ENCODE data around the gene TENM4.

Gene TENM4

DNA sequence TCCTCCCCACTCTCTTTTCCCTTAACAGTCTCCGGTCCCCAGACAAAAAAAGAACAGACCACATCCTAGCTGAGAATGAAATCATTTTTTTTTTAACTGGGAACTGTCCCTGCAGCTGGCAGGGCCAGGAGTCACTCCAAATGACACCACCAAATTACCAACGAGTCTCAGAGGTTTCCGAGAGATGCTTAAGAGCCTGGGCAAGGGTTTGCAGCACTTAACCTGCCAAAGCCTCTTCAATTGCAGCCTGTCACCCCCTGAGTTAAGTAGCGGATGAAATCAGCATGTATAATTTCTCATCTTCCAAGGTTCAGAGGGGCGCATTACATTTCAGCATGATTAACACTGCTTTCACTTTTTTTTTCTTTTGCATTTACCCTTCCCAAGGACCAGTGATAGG is 71.8 kb downstream of the TENM4 start:
- TF ChIP-seq, protein P1, sequence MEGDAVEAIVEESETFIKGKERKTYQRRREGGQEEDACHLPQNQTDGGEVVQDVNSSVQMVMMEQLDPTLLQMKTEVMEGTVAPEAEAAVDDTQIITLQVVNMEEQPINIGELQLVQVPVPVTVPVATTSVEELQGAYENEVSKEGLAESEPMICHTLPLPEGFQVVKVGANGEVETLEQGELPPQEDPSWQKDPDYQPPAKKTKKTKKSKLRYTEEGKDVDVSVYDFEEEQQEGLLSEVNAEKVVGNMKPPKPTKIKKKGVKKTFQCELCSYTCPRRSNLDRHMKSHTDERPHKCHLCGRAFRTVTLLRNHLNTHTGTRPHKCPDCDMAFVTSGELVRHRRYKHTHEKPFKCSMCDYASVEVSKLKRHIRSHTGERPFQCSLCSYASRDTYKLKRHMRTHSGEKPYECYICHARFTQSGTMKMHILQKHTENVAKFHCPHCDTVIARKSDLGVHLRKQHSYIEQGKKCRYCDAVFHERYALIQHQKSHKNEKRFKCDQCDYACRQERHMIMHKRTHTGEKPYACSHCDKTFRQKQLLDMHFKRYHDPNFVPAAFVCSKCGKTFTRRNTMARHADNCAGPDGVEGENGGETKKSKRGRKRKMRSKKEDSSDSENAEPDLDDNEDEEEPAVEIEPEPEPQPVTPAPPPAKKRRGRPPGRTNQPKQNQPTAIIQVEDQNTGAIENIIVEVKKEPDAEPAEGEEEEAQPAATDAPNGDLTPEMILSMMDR (conservative IDR thresholded peaks at IDR 0.05; ENCODE audit: low read length), result no peak
- H3K4me3 ChIP-seq (ENCODE audit: low read length), result no peak overlapping the region
- DNase-seq (ENCODE audit: low read depth), result no peak

DNA sequence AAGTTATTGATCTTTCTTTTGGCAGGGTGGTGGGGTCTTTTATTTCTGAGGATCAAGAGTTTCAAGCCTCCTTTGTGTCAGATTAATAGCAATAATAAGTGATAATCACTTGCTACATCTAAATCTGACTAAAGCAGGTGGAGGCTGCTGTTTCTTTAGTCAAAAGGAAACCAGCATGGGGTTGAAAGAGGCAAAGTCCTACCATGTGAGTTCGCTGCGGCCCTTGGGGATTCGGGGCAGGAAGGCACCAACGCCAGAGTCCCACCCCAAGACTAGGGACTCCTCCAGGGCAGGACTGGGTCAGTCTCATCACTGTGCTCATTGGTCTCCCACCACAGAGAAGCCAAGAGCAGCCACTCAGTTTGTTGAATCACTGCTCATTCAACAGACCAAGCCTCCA is 73.0 kb downstream of the TENM4 start:
- TF ChIP-seq, protein P1 (conservative IDR thresholded peaks at IDR 0.05; ENCODE audit: low read length), result no peak
- H3K4me3 ChIP-seq (ENCODE audit: low read length), result no peak overlapping the region
- DNase-seq (ENCODE audit: low read depth), result no peak

DNA sequence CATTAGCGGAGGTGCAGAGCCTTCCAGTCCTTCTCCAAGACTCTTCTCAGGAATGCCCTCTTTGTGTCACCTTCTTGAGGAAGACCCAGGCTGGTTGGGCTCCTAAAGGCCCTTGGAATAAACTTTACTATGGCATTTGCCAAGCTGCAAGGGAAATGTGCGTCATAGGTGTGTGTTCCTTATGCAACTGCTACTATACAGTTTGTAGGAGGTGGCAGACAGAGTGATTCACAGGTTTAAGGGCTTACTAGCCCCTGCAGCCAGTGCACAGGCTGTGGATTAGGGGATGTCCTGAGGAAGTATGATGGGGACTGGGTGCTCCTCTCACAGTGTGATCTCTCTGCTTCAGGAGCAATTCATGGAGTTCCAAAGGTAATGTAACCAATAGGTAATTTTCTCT is 74.6 kb downstream of the TENM4 start:
- H3K4me3 ChIP-seq (ENCODE audit: low read length), result no peak overlapping the region
- TF ChIP-seq, protein P1 (conservative IDR thresholded peaks at IDR 0.05; ENCODE audit: low read length), result no peak
- no peak for DNase-seq (ENCODE audit: low read depth)

DNA sequence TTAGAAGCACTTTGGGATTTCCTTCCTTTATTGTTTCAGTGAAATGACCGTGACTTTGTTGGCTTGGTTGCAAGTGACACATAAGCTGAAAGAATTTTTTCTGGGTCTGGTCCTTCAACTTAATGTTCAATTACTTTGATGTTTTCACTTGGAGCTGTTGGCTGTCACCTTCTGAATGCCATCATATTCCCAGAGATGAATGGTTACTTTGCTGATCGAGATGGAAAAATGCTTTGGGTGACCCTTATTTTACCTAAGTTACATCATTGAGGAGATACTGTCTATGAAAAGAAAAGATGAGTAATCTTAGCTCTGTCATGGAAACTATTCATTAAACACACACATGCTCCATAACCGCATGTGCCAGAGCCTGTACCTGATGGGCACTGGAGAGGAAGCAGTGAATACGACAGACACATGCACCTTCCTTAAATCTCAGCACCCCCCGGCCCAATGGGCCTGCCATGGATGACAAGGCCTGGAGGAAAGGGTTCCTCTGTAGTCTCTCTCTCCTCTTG is 76.9 kb downstream of the TENM4 start:
- TF ChIP-seq, protein P1 (conservative IDR thresholded peaks at IDR 0.05; ENCODE audit: low read length), result no peak
- no peak for DNase-seq (ENCODE audit: low read depth)
- H3K4me3 ChIP-seq (ENCODE audit: low read length), result no peak overlapping the region

DNA sequence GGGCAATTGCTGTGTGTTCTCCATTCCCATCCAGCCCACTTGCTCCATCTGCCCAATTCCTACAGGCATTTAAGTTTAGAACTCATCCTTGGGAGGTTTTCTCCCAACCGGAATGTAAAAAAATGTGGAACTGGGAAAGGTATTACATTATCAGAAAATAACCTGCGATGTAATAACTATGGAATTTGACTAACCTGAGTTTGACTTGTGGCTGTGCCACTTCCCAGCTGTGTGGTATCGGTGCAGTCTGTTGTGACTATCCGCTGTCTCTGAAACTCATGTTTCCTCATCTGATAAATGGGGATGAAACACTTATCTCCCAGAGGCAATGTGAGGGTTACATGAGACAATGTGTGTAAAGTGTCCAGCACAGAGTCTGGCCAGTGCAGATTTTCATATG is 77.6 kb downstream of the TENM4 start:
- DNase-seq (ENCODE audit: low read depth), result no peak
- TF ChIP-seq, protein P1 (conservative IDR thresholded peaks at IDR 0.05; ENCODE audit: low read length), result no peak
- H3K4me3 ChIP-seq (ENCODE audit: low read length), result no peak overlapping the region

DNA sequence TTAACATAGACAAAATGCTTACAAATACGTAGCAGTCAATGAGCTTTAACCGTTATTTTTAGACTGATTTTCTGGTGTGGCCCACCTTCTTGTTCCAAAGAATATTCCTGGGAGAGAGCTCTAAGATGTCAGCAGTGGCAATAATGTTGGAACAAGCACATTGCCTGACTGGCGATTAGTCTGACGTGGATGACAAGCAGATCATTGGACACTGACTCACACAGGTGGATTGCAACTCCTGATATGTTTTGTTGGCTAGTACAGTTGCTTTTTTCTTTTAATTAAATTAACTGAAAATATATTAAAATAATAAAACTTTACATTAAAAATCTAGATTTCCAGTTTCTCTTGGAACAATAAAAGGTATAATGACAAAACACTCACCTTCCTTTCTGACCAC is 78.0 kb downstream of the TENM4 start:
- DNase-seq (ENCODE audit: low read depth), result no peak
- TF ChIP-seq, protein P1 (conservative IDR thresholded peaks at IDR 0.05; ENCODE audit: low read length), result no peak
- no peak overlapping the region for H3K4me3 ChIP-seq (ENCODE audit: low read length)

DNA sequence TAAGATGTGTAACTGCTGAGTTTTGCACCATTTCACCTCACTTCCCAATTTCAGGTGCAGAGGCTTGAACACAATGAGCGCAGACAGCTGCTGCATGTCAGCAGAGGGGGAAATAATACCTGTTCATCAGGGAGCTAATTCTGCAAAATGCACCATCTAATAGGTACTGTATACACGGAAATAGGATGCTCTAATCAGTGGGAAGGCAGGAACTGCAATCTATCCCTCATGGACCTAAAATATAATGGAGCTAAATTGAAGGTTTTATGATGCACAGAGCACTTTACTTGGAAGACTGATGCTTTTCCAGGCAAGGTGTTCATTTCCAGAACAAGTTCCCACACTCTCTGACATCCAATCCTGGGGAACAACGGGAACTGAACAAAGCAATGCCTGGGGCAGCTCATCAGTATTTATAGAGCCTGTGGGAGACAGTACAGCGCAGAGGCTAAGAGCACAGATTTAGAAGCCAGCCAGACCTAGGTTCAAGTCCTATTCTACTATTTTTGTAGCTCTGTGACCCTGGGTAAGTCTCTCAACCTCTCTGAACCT is 78.5 kb downstream of the TENM4 start:
- no peak for DNase-seq (ENCODE audit: low read depth)
- H3K4me3 ChIP-seq (ENCODE audit: low read length), result no peak overlapping the region

More for the DNA sequence above, 78.5 kb downstream of the TENM4 start:
- TF ChIP-seq, protein P1 (conservative IDR thresholded peaks at IDR 0.05; ENCODE audit: low read length), result no peak

Data from AG10803 (cell line).